OCI-M2 (cell line): Measurements from ENCODE around the gene PLSCR3.

Experiments
- DNase-seq: peaks from one replicate; lab custom pipeline; 2025; ENCODE audit not compliant: unreplicated experiment; lab: John Stamatoyannopoulos, UW

The PLSCR3 gene

DNA sequence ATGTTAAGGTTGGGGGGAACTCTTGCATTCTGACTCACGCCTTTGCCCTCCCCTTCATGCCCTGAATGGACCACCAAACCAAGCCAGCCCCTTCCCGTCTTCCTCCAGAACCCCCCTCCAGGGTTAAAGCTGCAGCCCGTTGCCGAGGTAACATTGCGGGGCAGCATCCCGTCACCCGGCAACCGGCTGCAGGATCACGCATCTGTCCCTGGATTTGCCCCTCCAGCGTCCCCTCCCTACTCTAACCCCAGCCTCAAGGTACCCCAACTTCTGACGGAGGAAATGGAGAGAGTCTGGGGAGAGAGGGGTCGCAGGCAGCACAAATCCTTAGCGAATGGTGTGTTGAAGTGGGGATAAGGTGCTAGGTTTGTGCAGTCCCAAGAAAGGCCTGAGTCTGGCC is 12.8 kb upstream of the PLSCR3 start:
- no peak for DNase-seq

GRCh38 chr17:7406235-7406825 is 12.0 kb upstream of the PLSCR3 start:
- no peak for DNase-seq

DNA sequence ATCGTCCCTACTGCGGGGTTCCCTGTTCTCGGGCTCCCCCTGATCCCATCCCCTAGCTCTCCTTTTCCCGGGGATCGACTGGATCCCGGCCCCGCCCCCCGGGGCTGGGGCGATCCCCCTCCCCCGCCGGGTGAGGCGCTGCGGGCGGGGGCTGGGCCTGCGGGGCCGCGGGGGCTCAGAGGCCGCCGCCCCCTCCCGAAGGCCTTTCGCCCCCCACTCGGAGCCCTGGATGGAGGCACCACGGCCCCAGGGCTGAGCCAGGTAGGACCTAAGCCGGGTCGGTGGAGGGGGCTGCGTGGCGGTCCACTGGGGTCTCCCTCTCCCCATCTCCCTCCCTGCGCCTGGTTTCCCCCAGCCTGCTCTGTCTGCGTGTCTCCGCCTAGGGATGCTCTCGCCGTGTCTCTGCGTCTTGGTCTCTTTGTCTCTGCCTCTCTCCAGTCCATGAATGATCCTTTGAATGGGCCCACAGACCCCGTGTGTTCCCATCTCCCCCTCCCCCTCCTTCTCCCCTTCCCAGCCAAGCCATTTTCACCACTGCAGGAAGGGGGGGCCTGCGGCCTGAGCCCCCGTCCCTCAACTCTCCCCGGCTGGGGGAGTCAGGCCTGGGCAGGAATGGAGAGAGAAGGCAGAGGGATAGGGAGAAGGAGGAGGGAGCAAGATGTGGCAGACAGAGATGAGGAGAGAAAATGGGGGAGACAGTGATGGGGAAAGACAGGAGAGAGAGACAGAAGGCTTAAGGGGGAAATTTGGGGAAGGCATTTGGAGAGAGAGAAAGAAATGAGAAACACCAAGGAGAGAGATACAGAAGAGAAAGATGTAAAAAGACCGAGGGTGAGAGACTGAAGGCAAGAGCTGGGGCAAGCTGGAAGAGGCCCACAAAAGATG is 11.3 kb upstream of the PLSCR3 start:
- no peak for DNase-seq

DNA sequence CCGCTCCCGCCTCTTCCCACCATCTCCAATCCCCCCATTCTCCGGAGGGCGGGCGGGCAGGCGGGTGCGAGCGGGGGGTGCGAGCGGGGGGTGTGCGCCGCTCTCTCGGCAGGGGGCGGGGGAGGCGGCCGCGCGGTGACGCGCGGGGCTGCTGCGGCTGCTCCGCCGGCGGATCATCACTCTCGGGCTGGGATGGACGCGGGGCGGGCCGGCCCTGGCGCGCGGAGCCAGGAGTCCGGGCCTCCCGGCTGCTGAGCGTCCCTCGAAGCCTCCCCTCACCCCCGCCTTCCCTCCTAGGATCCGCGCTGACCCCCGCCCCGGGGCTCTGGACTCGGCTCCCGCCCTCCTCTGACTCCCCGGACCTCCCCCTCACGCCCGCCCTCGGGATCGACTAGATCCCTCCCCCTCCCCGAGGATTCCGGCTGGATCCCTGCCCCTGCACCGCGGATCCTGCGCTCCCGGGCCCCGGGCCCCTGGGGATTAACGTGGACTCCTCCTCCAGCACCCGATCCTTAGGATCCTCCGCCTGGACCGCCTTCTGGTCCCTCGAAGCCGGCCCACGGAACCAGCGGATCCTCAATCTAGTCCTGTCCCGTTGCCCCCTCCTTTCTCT is 10.5 kb upstream of the PLSCR3 start:
- DNase-seq = no peak

DNA sequence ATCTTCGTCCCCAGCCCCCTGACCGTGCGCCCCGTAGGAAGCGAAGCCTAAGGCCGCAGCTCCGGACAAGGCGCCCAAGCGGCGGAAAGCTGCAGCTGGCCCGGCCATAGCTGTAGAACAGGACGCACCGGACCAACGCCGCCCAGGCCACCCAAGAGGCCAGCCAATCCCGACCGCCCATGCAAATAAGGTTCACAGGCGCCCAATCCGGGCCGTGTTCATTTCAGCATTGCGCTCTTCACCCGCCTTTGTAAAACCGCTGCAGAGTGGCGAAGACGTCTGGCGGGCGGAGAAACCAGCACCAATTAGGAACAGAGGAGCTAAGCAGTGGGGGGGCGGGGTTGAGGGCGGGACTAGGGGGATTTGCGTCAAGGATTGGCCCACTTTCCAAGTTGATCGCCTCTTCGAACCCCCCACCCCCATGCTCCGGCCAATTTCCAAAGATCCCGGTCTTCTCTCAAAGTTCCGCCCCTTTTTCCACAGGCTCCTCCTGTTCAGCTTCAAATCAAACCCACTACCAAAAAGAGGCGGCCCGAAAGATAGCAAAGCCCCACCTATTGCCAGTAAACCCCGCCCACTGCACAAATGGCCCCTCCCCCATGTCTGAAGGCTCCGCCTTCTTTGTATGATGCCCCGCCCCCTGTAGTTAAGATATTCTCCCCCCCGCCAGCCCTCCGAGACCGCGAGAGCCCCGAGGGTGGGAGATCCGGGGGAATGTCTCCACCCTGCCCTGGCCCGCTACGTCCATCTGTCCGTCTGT is 9.8 kb upstream of the PLSCR3 start, which contains the start of gene TMEM256:
TMEM256 (minus strand) TSS at position 121 of the 760 bp plus-strand sequence; CDS start at position 108, 13 bp downstream.
- DNase-seq = peak; percentile 87

- DNase-seq = peak; percentile 59
These were observed 9.3 kb upstream of the PLSCR3 start for GRCh38 chr17:7403727-7403976.

DNA sequence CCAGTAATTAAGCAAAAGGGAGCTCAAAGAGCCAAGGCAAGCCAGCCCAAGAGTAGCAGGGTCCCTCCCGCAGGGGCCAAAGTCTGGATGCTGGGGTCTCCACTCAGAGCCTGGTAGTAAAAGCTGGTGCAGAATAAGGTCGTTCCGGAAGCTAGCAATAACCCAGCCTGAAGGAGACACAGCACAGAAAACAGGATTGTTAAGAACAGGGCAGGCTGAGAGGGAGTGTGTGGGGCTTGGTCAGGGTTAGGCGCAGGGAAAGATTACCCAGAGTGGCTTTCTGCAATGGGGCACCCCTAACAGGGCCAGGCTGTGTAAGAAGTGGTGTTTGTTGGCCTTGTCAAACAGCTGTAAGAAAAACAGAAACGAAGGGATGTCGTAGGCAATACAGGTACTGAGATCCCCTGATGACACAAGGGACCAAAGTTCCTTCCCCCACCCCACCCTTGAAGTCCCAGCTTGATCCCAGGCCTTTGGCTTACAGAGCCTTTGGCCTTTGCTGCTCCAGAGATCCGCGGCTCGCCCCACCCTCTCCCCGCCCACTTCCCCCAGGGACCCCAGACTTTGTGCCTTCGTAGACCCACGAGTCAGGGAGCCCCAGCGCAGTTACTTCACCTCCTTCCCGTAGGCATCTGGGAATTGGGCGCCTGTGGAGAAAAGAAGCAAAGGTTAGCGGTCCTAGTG is 8.9 kb upstream of the PLSCR3 start:
- no peak for DNase-seq

GRCh38 chr17:7398612-7399011 is 4.3 kb upstream of the PLSCR3 start:
- no peak for DNase-seq

DNA sequence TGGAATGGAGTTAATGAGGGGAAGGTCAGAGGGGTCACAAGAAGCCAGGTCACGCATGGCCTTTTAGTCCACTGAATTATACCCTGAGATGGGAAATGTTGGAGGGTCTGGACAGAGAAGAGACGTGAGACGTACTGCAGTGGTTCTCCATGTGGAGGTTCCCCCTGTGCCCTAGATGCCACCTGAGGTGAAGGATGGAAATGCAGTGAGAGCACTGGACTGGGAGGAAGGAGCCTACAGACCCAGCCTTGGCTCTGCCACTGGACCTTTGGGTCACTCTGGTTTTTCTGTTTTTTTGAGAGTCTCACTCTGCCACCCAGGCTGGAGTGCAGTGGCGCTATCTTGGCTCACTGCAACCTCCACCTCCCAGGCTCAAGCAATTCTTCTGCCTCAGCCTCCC is 1.8 kb upstream of the PLSCR3 start:
- no peak for DNase-seq

GRCh38 chr17:7393613-7394451 is 493 bp downstream of the PLSCR3 start:
- DNase-seq = no peak

GRCh38 chr17:7392696-7393612 is 1.4 kb downstream of the PLSCR3 start:
- no peak for DNase-seq

- no peak for DNase-seq
These were observed 3.0 kb downstream of the PLSCR3 start for GRCh38 chr17:7391307-7391706.

DNA sequence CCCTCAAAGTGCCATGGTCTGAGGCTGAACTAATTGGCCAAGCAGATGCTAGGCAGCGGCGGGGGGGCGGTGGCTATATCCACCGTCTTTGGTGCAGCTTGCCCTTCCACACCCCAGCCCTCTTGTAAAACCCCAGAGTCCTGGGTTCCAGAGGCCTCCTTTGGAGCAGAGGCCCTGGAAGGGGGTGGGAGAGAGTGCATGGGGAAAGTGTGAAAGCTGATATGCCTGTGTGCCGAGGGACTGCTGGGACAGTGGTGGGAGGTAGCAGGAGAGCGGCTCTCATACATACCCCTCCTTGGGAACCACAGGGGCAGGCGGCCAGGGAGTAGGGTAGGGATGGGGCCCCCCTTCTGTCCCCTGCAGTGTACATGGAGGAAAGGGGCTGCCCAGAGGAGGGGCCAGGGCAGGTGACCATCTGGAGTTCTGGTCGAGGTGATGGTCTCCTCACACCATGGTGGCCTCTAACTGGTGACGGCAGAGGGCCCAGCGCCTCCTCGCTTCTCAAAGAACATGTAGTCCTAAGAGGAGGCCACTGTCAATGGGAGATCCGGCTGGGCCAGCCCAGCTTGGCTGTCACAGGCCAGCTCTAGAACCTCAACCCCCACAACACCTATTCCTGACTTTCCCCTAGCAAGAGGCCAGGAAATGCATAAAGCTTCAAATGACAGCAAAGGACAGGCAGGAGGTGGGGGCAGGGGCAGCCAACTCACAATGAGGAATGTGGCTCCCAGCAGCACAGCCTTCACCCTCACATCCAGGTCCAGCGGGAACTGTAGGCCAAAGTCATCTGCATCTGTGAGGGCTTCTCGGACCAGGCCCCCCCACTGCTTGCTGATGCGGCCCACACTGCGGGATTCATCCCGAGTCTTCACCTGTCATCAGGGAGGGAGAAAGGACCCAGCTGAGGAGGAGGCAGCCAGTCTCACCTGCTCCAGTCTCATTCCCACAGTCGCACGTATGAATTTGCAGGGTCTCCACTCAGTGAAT is 4.1 kb downstream of the PLSCR3 start:
- DNase-seq = no peak

GRCh38 chr17:7388856-7389255 is 5.5 kb downstream of the PLSCR3 start:
- DNase-seq = no peak

DNA sequence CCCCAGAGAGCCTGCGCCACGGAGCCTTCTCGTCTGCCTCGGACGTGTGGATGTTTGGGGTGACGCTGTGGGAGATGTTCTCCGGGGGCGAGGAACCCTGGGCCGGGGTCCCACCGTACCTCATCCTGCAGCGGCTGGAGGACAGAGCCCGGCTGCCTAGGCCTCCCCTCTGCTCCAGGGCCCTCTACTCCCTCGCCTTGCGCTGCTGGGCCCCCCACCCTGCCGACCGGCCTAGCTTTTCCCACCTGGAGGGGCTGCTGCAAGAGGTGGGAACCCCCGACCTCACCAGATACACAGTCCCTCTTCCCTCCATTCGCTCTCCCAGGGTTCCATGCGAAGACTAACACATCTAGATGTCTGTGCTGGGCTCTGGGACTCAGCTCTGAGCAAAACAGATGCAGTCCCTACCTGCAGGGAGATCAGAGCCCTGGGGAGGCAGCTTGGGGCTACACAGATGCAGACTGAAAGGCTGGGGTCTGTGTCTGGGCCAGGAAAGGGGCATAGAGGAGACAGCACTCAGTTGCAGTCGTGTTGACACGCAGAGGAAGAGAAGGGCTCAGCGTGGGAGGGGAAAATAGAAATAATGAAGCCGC is 9.7 kb downstream of the PLSCR3 start:
- DNase-seq = no peak

DNA sequence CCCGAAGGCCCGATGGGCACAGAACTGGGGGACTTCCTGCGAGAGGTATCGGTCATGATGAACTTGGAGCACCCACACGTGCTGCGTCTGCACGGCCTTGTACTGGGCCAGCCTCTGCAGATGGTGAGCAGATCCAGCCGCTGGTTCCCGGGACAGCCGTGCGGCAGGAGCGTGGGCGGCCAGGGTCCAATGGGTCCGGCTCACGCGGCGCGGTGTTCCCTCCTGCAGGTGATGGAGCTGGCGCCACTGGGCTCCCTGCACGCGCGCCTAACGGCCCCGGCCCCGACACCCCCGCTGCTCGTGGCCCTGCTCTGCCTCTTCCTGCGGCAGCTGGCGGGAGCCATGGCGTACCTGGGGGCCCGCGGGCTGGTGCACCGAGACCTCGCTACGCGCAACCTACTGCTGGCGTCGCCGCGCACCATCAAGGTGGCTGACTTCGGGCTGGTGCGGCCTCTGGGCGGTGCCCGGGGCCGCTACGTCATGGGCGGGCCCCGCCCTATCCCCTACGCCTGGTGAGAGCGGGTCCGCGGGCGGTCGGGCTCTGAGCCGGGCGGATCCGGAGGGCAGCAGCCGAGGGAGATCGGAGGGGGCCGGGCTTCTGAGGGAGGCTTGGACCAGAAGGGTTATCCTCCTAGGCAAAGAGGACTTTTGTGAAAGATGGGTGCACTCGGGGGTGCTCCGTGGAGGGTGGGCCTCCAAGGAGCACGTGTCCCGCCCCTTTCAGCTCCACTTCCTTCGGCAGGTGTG is 10.4 kb downstream of the PLSCR3 start:
- no peak for DNase-seq

DNA sequence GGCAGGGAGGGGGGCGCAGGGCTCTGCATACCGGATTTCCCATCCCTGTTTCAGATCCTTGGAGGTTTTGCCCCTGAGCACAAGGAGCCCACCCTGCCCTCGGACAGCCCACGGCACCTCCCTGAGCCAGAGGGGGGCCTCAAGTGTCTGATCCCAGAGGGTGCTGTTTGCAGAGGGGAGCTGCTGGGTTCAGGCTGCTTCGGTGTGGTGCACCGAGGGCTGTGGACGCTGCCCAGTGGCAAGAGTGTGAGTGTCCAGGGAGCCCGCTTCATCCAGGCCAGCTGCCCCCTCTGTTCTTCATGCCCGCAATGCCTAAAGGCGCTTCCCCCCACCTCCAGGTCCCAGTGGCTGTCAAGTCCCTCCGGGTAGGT is 11.0 kb downstream of the PLSCR3 start:
- no peak for DNase-seq
